SK-N-SH treated with all-trans-retinoic acid at 6 μM for 48 hours (cell line): ENCODE data around the gene TMED4.
A peak's percentile ranks its signal among the peaks of the same experiment; 100 is the strongest.

Source experiments
- ATAC-seq: fragments of 200-7000 bp; cut with Tn5 transposase; 3 replicates; pipeline ENCODE4 v1.9.1; 2020; ENCODE audit warnings: mild to moderate bottlenecking, moderate library complexity
- ARNTL ChIP-seq: fragments of 450-650 bp; formaldehyde crosslinking; IDR thresholded peaks from 2 replicates; pipeline ENCODE4 v1.5.0; 2020; ENCODE audit warnings: low read depth, mild to moderate bottlenecking, moderate library complexity, borderline replicate concordance
- BACH2 ChIP-seq: fragments of 250-450 bp; sonication (Bioruptor Pico); IDR thresholded peaks from 2 replicates; pipeline ENCODE4 v1.9.0; 2021; ENCODE audit warnings: mild to moderate bottlenecking, borderline replicate concordance
- CREB5 ChIP-seq: fragments of 250-450 bp; sonication (Bioruptor Pico); IDR thresholded peaks from 2 replicates; pipeline ENCODE4 v1.5.1; 2020; ENCODE audit warnings: low read depth, mild to moderate bottlenecking, moderate library complexity
- CSDC2 ChIP-seq: fragments of 250-450 bp; sonication (Bioruptor Pico); IDR thresholded peaks from 2 replicates; pipeline ENCODE4 v1.5.0; 2020; ENCODE audit warnings: mild to moderate bottlenecking, moderate library complexity
- GLIS3 ChIP-seq: fragments of 250-450 bp; sonication (Bioruptor Pico); IDR thresholded peaks from 2 replicates; pipeline ENCODE4 v1.5.0; 2020; ENCODE audit warnings: mild to moderate bottlenecking, moderate library complexity
- OSR1 ChIP-seq: fragments of 250-450 bp; sonication (Bioruptor Pico); IDR thresholded peaks from 2 replicates; pipeline ENCODE4 v1.8.0; 2022; ENCODE audit warnings: moderate library complexity, mild to moderate bottlenecking, inconsistent platforms
- PATZ1 ChIP-seq: fragments of 250-450 bp; sonication (Bioruptor Pico); IDR thresholded peaks from 2 replicates; pipeline ENCODE4 v1.8.0; 2020; ENCODE audit warnings: mild to moderate bottlenecking, moderate library complexity, borderline replicate concordance
- PPARA ChIP-seq: fragments of 250-450 bp; sonication (Bioruptor Pico); IDR thresholded peaks from 2 replicates; pipeline ENCODE4 v1.5.0; 2020; ENCODE audit warnings: mild to moderate bottlenecking, borderline replicate concordance
- RARB ChIP-seq: fragments of 250-450 bp; sonication (Bioruptor Pico); IDR thresholded peaks from 2 replicates; pipeline ENCODE4 v1.8.0; 2021; ENCODE audit warnings: mild to moderate bottlenecking, moderate library complexity
- TOX ChIP-seq: fragments of 250-450 bp; sonication (Bioruptor Pico); IDR thresholded peaks from 2 replicates; pipeline ENCODE4 v1.8.0; 2021; ENCODE audit warnings: mild to moderate bottlenecking, moderate library complexity, borderline replicate concordance
- TSHZ2 ChIP-seq: fragments of 250-450 bp; sonication (Bioruptor Pico); IDR thresholded peaks from 2 replicates; pipeline ENCODE4 v1.5.0; 2020; ENCODE audit warnings: mild to moderate bottlenecking, moderate library complexity
- ZFP30 ChIP-seq: fragments of 450-650 bp; formaldehyde crosslinking; IDR thresholded peaks from 2 replicates; pipeline ENCODE4 v1.5.0; 2022; ENCODE audit warnings: mild to moderate bottlenecking, moderate library complexity
- ZNF565 ChIP-seq: fragments of 450-650 bp; formaldehyde crosslinking; conservative IDR thresholded peaks from 2 replicates; pipeline ENCODE4 v1.5.0; 2020; ENCODE audit warnings: low read depth, mild to moderate bottlenecking, moderate library complexity

TMED4 gene

GRCh38 chr7:44574287-44574872 is 7.7 kb downstream of the TMED4 start (continued):
- no peak for TF ChIP-seq PATZ1 (CRISPR knock-in tag)
- no peak for TF ChIP-seq BACH2 (CRISPR knock-in tag)
- TF ChIP-seq CREB5 (CRISPR knock-in tag): no peak
- no peak for TF ChIP-seq ZNF565 (CRISPR knock-in tag)
- no peak for TF ChIP-seq PPARA (CRISPR knock-in tag)
- TF ChIP-seq RARB: no peak
- TF ChIP-seq ARNTL: no peak
- TF ChIP-seq TOX (CRISPR knock-in tag): no peak

- TF ChIP-seq TSHZ2 (CRISPR knock-in tag) (peak; percentile 65; the same call in 1 of the 2 replicates), CSDC2 (CRISPR knock-in tag) (peak; percentile 78; the same call in 1 of the 2 replicates), ZNF565 (CRISPR knock-in tag) (no peak), ZFP30 (CRISPR knock-in tag) (no peak)
- ATAC-seq: peak; percentile 97
These were observed 8.4 kb downstream of the TMED4 start, which contains the start of gene DDX56 for GRCh38 chr7:44573464-44574286. Gene DDX56 (minus strand): TSS chr7:44573908. CDS start chr7:44573895, 13 bp downstream.

GRCh38 chr7:44572771-44573170 is 9.3 kb downstream of the TMED4 start:
- no peak for ATAC-seq
- no peak for TF ChIP-seq GLIS3 (CRISPR knock-in tag)

GRCh38 chr7:44569959-44570358 is 12.1 kb downstream of the TMED4 start:
- no peak for TF ChIP-seq ARNTL
- TF ChIP-seq RARB: no peak
- no peak for TF ChIP-seq TSHZ2 (CRISPR knock-in tag)
- TF ChIP-seq BACH2 (CRISPR knock-in tag): no peak
- no peak for TF ChIP-seq PPARA (CRISPR knock-in tag)
- TF ChIP-seq OSR1 (CRISPR knock-in tag): no peak
- ATAC-seq: no peak
